Activated CD4-positive, alpha-beta memory T cell treated with anti-CD3 and anti-CD28 coated beads, Interleukin-2, amount 10 ng/mL, durations not matched to agents 7 days and 5 days (primary cell): ENCODE measurements around the gene IGFBP3. TPM values are rescaled to one million over a fixed set of nuclear protein-coding genes. Genes with fewer than 3 reads are reported as not detected.
A peak's percentile ranks its signal among the peaks of the same experiment; 100 is the strongest.
"Not testable (repeated sequence)": the region's sequence is repeated elsewhere in the genome, so short reads cannot be mapped to it uniquely, and the experiment has no call there.

Experiments used
- CTCF ChIA-PET: fragments of 350-600 bp; sonication (Branson Sonifier 250); formaldehyde crosslinking; loops from one replicate; lab custom pipeline; 2021; ENCODE audit warnings: antibody characterized with exemption, inconsistent platforms; lab: Charles Lee
- POLR2A ChIA-PET: fragments of 350-600 bp; sonication (Branson Sonifier 250); formaldehyde crosslinking; loops from one replicate; lab custom pipeline; 2021; ENCODE audit warnings: antibody characterized with exemption; lab: Charles Lee
- DNase-seq: peaks from one replicate; pipeline ENCODE4 v3.0.0-alpha.2; 2020
- H3K27ac Mint-ChIP-seq: one replicate; pipeline ENCODE4 v1.8.0; 2021; ENCODE audit warnings: mild to moderate bottlenecking, mixed read lengths
- H3K27me3 Mint-ChIP-seq: one replicate; pipeline ENCODE4 v1.8.0; 2021; ENCODE audit warnings: mixed read lengths
- H3K36me3 Mint-ChIP-seq: one replicate; pipeline ENCODE4 v1.8.0; 2021; ENCODE audit warnings: low read depth, mixed read lengths
- H3K4me1 Mint-ChIP-seq: one replicate; pipeline ENCODE4 v1.8.0; 2021; ENCODE audit warnings: mixed read lengths
- H3K4me3 Mint-ChIP-seq: one replicate; pipeline ENCODE4 v1.8.0; 2021; ENCODE audit warnings: mild to moderate bottlenecking, mixed read lengths
- H3K9me3 Mint-ChIP-seq: one replicate; pipeline ENCODE4 v1.8.0; 2021; ENCODE audit warnings: mixed read lengths
- total RNA-seq, 2 experiments: library from RNA; stranded (reverse); gene quantifications; one replicate each; pipeline ENCODE4 v1.2.3, GENCODE V29; 2021

Gene IGFBP3
- total RNA-seq, 2 experiments from 2014 or later = 12.1 to 13.2 TPM

DNA sequence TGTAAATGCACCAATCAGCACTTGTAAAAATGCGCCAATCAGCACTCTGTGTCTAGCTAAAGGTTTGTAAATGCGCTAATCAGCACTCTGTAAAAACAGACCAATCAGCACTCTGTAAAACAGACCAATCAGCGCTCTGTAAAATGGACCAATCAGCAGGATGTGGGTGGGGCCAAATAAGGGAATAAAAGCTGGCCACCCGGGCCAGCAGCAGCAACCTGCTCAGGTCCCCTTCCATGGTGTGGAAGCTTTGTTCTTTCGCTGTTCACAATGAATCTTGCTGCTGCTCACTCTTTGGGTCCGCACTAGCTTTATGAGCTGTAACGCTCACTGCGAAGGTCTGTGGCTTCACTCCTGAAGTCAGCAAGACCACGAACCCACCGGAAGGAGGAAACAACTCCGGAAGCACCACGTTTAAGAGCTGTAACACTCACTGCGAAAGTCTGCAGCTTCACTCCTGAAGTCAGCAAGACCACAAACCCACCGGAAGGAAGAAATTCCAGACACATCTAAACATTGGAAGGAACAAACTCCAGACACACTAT, 19.2 kb upstream of the IGFBP3 start:
- Mint-ChIP-seq H3K27ac (peak overlapping the region; percentile 74), H3K4me1 (peaks cover 20% of the 10 kb centered on the region), H3K4me3 (peak overlapping the region; percentile 61)
- not testable (repeated sequence) for H3K27me3 Mint-ChIP-seq, H3K36me3 Mint-ChIP-seq, H3K9me3 Mint-ChIP-seq
- ChIA-PET POLR2A (interaction anchor here (1.4 to 1.7 kb wide), 2 partner anchors 18 to 19 kb away, joined by 3 to 5 read pairs; partner anchors contain the start of gene IGFBP3), CTCF (interaction anchor here (1.3 kb wide), 1 partner anchor 17 kb away, joined by 11 read pairs; no protein-coding TSS in a partner anchor)
- DNase-seq = peak; percentile 66

GRCh38 chr7:45939574-45939973, 18.5 kb upstream of the IGFBP3 start:
- no peaks in the 10 kb centered on the region for H3K36me3 Mint-ChIP-seq
- H3K4me3 Mint-ChIP-seq = no peak overlapping the region
- DNase-seq = no peak
- POLR2A ChIA-PET = interaction anchor here (1.4 to 1.7 kb wide), 2 partner anchors 17 to 19 kb away, joined by 3 to 5 read pairs; partner anchors contain the start of gene IGFBP3
- no peaks in the 10 kb centered on the region for H3K27me3 Mint-ChIP-seq
- peaks cover 7% of the 10 kb centered on the region for H3K9me3 Mint-ChIP-seq
- no peak overlapping the region for H3K27ac Mint-ChIP-seq
- H3K4me1 Mint-ChIP-seq = peaks cover 20% of the 10 kb centered on the region
- CTCF ChIA-PET = interaction anchor here (1.3 kb wide), 1 partner anchor 16 kb away, joined by 11 read pairs; no protein-coding TSS in a partner anchor

GRCh38 chr7:45938626-45939302, 17.7 kb upstream of the IGFBP3 start:
- H3K9me3 Mint-ChIP-seq = peaks cover 7% of the 10 kb centered on the region
- ChIA-PET POLR2A (no interaction called here), CTCF (no interaction called here)
- DNase-seq = no peak
- H3K4me3 Mint-ChIP-seq = no peak overlapping the region
- peaks cover 20% of the 10 kb centered on the region for H3K4me1 Mint-ChIP-seq
- no peaks in the 10 kb centered on the region for H3K27me3 Mint-ChIP-seq
- no peaks in the 10 kb centered on the region for H3K36me3 Mint-ChIP-seq
- H3K27ac Mint-ChIP-seq = no peak overlapping the region

DNA sequence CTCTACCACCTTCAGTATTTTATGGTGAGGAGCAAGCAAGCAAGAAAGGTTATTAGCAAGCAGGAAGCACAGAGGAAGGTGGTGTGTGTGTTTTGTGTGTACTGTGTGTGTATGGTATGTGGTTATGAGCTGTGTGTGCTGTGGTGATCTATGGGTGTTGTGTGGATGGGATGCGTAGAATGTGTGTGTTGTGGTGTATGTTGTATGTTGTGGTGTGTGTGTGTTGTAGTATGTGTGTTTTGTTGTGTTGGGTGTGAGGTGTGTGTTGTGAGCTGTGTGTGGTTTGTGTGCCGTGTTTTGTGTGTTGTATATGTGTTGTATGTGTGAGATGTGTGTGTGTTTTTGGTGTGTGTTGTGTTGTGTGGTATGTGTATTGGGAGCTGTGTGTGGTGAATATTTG, 16.8 kb upstream of the IGFBP3 start:
- ChIA-PET POLR2A (no interaction called here), CTCF (interaction anchor here (1.0 kb wide), 1 partner anchor 15 kb away, joined by 3 read pairs; no protein-coding TSS in a partner anchor)
- Mint-ChIP-seq H3K9me3 (peaks cover 7% of the 10 kb centered on the region), H3K27ac (no peak overlapping the region), H3K36me3 (no peaks in the 10 kb centered on the region), H3K4me1 (peaks cover 20% of the 10 kb centered on the region), H3K27me3 (no peaks in the 10 kb centered on the region), H3K4me3 (no peak overlapping the region)
- no peak for DNase-seq

GRCh38 chr7:45937301-45937700, 16.2 kb upstream of the IGFBP3 start:
- CTCF ChIA-PET = interaction anchor here (1.0 kb wide), 1 partner anchor 14 kb away, joined by 3 read pairs; no protein-coding TSS in a partner anchor
- no peaks in the 10 kb centered on the region for H3K36me3 Mint-ChIP-seq

DNA sequence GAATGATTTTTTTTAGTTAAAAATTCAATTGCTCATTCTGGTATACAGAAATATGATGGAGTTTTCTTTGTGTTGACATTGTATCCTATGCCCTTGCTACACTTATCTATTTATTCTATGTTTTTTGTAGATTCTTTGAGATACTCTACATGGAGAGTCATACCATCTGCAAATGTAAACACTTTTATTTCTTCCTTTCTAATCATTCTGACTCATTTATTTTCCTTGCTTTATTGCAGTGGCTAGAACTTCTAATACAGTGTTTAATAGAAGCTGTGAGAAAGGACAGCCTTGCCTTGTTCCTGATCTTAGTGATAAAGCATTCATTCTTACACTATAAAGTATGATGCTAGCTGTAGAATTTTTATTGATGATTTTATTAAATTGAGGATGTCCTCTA, 9.9 kb upstream of the IGFBP3 start:
- Mint-ChIP-seq H3K4me1 (no peaks in the 10 kb centered on the region), H3K9me3 (no peaks in the 10 kb centered on the region), H3K27me3 (peaks cover 3% of the 10 kb centered on the region), H3K36me3 (no peaks in the 10 kb centered on the region), H3K4me3 (no peak overlapping the region), H3K27ac (no peak overlapping the region)
- ChIA-PET POLR2A (no interaction called here), CTCF (interaction anchor here (1.0 to 1.4 kb wide), 2 partner anchors 9 to 13 kb away, joined by 3 to 5 read pairs; no protein-coding TSS in a partner anchor)
- no peak for DNase-seq

More at GRCh38 chr7:45937301-45937700, 16.2 kb upstream of the IGFBP3 start:
- POLR2A ChIA-PET = no interaction called here
- no peak for DNase-seq
- peaks cover 7% of the 10 kb centered on the region for H3K9me3 Mint-ChIP-seq
- H3K27ac Mint-ChIP-seq = no peak overlapping the region
- H3K4me1 Mint-ChIP-seq = peaks cover 20% of the 10 kb centered on the region
- H3K27me3 Mint-ChIP-seq = no peaks in the 10 kb centered on the region
- H3K4me3 Mint-ChIP-seq = no peak overlapping the region

- no peaks in the 10 kb centered on the region for H3K9me3 Mint-ChIP-seq
- POLR2A ChIA-PET = no interaction called here
- peaks cover 21% of the 10 kb centered on the region for H3K27me3 Mint-ChIP-seq
- CTCF ChIA-PET = no interaction called here
- DNase-seq = no peak
- H3K36me3 Mint-ChIP-seq = no peaks in the 10 kb centered on the region
- H3K4me1 Mint-ChIP-seq = peaks cover 11% of the 10 kb centered on the region
- H3K27ac Mint-ChIP-seq = no peak overlapping the region
- peak overlapping the region; percentile 17 for H3K4me3 Mint-ChIP-seq
These were observed 6.6 kb upstream of the IGFBP3 start for GRCh38 chr7:45927721-45928120.

DNA sequence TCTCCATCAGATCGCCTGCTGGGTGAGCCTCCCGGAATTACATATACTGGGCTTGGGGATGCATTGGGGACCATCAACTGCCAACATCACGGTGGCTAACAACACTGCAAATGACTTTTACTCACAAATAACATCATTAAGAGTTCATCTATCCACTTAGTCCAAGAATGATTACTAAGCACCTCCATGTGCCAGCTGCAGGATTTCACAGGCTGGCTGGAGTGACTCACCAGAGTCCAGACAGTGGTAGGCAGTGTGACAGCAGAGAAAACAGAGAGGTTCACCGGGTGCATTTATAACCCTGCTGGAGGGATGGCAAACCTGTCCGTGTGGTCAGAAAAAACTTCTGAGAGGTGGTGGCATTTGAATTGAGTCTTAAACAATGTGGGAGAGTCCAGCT, 3.2 kb upstream of the IGFBP3 start:
- Mint-ChIP-seq H3K27me3 (peaks cover 45% of the 10 kb centered on the region), H3K27ac (no peak overlapping the region), H3K36me3 (no peaks in the 10 kb centered on the region), H3K4me1 (peaks cover 34% of the 10 kb centered on the region), H3K4me3 (no peak overlapping the region), H3K9me3 (no peaks in the 10 kb centered on the region)
- DNase-seq = no peak
- POLR2A ChIA-PET = no interaction called here
- CTCF ChIA-PET = interaction anchor here (2.0 kb wide), 1 partner anchor 16 kb away, joined by 11 read pairs; no protein-coding TSS in a partner anchor

DNA sequence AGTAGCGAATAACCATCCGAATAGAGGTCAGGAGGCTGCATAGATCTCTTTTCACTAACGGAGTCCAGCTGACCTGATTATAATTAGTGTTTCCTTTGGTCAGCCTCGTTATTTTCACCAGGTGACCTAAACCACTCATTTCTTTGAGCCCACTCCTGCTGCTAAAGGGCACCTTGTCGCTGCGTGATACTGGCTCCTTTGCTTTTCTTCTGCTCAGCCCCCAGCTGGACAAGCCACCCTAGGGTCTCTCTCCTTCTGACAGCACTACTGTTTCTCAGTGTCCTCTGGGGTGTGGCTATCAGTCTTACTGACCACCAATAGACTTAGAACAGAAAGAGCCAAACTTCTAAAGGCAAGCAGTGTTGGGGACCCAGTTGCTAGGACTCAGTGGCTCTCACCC, 2.7 kb upstream of the IGFBP3 start:
- peaks cover 37% of the 10 kb centered on the region for H3K4me1 Mint-ChIP-seq
- POLR2A ChIA-PET = no interaction called here
- H3K36me3 Mint-ChIP-seq = no peaks in the 10 kb centered on the region
- H3K27ac Mint-ChIP-seq = no peak overlapping the region
- DNase-seq = no peak
- H3K4me3 Mint-ChIP-seq = no peak overlapping the region
- peaks cover 49% of the 10 kb centered on the region for H3K27me3 Mint-ChIP-seq
- CTCF ChIA-PET = interaction anchor here (1.3 to 2.0 kb wide), 5 partner anchors 12 to 1169 kb away, joined by 3 to 11 read pairs (median 5); no protein-coding TSS in a partner anchor
- no peaks in the 10 kb centered on the region for H3K9me3 Mint-ChIP-seq

- no peaks in the 10 kb centered on the region for H3K9me3 Mint-ChIP-seq
- H3K27me3 Mint-ChIP-seq = peaks cover 49% of the 10 kb centered on the region
- CTCF ChIA-PET = interaction anchor here (1.0 to 2.0 kb wide), 10 partner anchors 8 to 1170 kb away, joined by 3 to 11 read pairs (median 4); no protein-coding TSS in a partner anchor
- H3K4me1 Mint-ChIP-seq = peaks cover 42% of the 10 kb centered on the region
- peak overlapping the region; percentile 70 for H3K27ac Mint-ChIP-seq
- peak; percentile 72 for DNase-seq
- no peaks in the 10 kb centered on the region for H3K36me3 Mint-ChIP-seq
- peak overlapping the region; percentile 38 for H3K4me3 Mint-ChIP-seq
- POLR2A ChIA-PET = interaction anchor here (0.9 kb wide), 1 partner anchor 17 kb away, joined by 3 read pairs; no protein-coding TSS in a partner anchor
These were observed 2.2 kb upstream of the IGFBP3 start for GRCh38 chr7:45923290-45923689.

DNA sequence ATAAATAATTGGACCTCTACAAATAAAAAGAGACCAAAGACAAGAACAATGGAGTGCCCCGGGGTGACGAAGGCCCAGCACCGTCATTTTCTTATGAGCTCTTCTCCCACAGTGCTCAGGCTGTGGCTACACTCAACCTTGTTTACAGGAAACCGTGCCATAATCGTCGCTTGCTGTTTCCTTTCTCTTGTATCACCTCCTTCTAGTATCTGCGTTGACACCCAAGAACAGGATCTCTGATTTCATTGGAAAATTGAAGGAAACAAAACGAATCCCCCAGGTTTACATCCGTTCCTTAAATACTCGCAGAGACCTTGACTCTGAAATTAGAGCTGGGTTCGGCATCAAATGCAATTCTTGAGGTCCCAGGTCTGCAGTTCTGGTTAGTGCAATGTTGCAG, 1.7 kb upstream of the IGFBP3 start:
- Mint-ChIP-seq H3K27me3 (peaks cover 53% of the 10 kb centered on the region), H3K9me3 (no peaks in the 10 kb centered on the region), H3K4me1 (peaks cover 46% of the 10 kb centered on the region), H3K4me3 (peak overlapping the region; percentile 38), H3K36me3 (no peaks in the 10 kb centered on the region), H3K27ac (peak overlapping the region; percentile 70)
- ChIA-PET CTCF (interaction anchor here (0.7 to 2.0 kb wide), 11 partner anchors 8 to 1170 kb away, joined by 3 to 11 read pairs (median 3); no protein-coding TSS in a partner anchor), POLR2A (interaction anchor here (0.9 kb wide), 1 partner anchor 17 kb away, joined by 3 read pairs; no protein-coding TSS in a partner anchor)
- peak; percentile 58 for DNase-seq

GRCh38 chr7:45921699-45922519, 837 bp upstream of the IGFBP3 start:
- peaks cover 53% of the 10 kb centered on the region for H3K27me3 Mint-ChIP-seq
- ChIA-PET CTCF (interaction anchor here (0.7 to 1.7 kb wide), 9 partner anchors 9 to 1333 kb away, joined by 3 to 5 read pairs (median 3); no protein-coding TSS in a partner anchor), POLR2A (interaction anchor here (0.9 to 1.5 kb wide), 2 partner anchors 18 kb away, joined by 3 to 5 read pairs; no protein-coding TSS in a partner anchor)
- peak overlapping the region; percentile 70 for H3K27ac Mint-ChIP-seq
- H3K4me3 Mint-ChIP-seq = peak overlapping the region; percentile 38
- no peaks in the 10 kb centered on the region for H3K36me3 Mint-ChIP-seq
- peaks cover 50% of the 10 kb centered on the region for H3K4me1 Mint-ChIP-seq
- no peaks in the 10 kb centered on the region for H3K9me3 Mint-ChIP-seq
- no peak for DNase-seq
